ENCODE data around the gene YIF1B.
"Not testable (repeated sequence)": the region's sequence is repeated elsewhere in the genome, so short reads cannot be mapped to it uniquely, and the experiment has no call there.

Gene YIF1B

GRCh38 chr19:38315657-38316476 is at the start of gene YIF1B:
TSS of gene YIF1B (minus strand) at chr19:38315947. CDS start at chr19:38315917, 30 bp downstream.
- DNase-seq = peak; percentile 82

- DNase-seq = not testable (repeated sequence)
These were observed 47.4 kb upstream of the YIF1B start for GRCh38 chr19:38362946-38363688.

DNA sequence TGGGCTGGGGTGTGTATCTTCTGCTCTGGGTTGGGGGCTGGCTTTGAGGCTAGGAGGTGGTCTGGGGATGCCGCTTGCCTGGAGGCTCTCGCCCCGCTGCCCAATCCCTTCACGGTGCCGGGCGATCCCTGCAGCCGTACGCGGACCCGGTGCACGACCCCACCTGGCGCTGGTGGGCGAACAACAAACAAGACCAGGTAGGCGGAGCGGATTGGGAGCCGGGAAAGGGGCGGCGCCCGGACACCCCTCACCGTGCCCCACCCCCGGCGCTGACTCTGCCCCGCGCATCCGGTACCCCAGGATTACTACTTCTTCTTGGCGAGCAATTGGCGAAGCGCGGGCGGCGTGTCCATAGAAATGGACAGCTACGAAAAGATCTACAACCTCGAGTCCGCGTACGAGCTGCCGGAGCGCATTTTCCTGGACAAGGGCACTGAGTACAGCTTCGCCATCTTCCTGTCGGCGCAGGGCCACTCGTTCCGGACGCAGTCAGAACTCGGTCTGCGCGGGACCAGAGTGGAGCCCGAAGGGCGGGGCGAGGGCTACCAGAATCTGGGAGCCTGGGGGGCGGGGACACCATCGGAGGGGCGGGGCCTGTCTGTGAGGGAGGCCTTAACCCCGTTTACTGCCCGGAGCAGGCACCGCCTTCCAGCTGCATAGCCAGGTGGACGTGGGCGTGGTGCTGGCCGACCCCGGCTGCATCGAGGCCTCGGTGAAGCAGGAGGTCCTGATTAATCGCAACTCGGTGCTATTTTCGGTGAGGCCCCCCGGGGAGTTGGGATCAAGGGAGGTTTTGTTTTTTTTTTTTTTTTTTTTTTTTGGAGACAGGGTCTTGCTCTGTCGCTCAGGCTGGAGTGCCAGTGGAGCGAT is 46.6 kb upstream of the YIF1B start:
- DNase-seq = no peak

GRCh38 chr19:38361633-38362075 is 45.9 kb upstream of the YIF1B start:
- no peak for DNase-seq

- DNase-seq = no peak
These were observed 45.3 kb upstream of the YIF1B start for GRCh38 chr19:38360839-38361631.

- no peak for DNase-seq
These were observed 44.6 kb upstream of the YIF1B start for GRCh38 chr19:38360351-38360750.

- DNase-seq = no peak
These were observed 43.7 kb upstream of the YIF1B start for GRCh38 chr19:38359242-38360021.

GRCh38 chr19:38358071-38358470 is 42.3 kb upstream of the YIF1B start:
- no peak for DNase-seq

DNA sequence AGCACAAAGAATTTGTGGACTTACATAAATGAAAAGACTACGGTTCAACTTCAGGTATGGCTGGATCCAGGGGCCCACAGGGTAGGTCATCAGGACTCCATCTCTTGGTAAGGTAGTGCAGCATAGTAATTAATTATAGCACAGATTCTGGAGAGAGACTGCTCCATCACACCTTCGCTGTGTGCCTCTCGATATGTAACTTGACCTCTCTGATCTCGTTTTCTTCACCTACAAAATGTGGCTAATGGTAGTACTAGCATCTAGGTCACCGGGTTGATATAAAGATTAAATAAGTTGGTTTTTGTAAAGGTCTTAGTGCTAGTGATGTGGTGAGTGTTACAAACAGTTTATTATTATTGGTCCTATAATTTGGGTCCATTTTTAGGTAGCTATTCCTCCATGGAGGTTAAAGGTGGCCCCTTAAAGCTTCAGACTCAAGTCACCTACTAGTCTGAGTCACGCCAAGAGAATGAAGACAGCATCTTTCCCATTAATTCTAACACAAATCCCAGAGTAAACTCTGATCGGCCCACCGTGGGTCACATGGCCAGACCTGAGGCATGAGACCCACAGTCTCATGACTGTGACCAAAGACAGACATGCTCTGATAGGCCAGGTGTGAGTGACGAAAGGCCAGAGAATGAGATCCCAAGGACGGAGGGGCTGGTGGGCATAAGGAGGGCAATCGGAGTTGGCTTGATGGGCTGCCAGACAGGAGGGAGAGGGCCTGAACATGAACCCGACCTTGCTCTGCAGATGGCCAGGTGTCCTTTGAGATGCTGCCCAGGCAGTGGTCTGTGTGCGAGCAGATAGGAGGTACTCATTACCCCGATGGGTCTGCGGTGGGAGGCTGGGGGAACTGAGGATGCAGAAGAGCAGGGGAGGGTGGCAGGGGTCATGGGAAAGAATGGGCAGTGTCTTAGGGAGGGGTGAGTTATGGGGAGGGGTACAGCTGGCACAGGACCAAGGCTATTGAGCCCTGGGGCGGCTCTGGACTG is 40.3 kb upstream of the YIF1B start:
- no peak for DNase-seq

DNA sequence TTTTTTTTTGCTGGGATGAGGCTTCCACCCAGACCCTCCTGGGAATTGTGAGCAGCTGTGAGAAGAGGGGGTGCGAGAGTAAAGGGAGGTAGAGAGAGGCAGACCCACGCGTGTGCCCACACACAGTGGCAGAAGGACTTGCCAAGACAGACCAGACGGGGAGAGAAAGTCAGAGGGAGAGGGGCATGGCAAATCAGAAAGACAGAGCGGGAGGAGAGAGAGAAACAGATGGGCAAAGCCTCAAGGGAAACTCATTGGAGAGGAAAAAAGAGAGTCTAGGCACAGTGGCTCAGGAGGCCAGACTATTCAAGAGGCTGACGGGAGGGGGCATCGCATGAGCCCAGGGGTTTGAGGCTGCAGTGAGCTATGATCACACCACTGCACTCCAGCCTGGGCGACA is 36.9 kb upstream of the YIF1B start:
- no peak for DNase-seq

DNA sequence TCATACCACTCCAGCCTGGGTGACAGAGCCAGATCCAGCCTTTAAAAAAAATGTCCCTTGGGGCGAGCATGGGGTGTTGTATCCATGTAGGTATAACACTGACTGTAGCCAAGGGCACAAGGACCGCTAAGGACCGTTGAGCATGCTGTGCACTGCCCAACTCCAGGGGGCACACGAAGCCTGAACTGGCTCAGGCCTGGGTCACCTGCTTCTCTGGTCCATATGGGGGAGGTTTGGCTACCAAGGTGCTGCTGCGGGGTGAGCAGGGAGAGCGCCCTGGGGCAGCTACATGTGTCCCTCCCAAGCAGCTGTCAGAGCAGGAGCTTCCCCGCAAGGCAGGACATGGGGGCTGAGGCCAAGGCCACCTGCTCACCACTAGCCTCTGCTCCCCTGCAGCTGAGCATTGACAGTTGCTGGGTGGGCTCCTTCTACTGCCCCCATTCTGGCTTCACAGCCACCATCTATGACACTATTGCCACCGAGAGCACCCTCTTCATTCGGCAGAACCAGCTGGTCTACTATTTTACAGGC is 36.2 kb upstream of the YIF1B start:
- no peak for DNase-seq

DNA sequence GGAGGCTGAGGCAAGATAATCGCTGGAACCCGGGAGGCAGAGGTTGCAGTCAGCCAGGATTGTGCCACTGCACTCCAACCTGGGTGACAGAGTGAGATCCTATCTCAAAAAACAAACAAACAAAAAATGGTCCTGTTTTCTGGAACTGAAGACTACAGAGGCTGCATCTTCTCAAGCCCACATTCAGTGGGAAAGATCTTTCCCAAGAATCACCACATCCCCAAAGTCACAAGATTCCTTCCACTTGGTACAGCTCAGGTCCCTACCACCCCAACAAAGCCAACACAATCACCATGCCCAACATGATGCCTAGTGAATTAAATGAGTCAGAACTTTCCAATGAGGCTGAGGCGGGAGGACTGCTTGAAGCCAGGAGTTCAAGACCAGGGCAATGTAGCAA is 35.1 kb upstream of the YIF1B start:
- DNase-seq = no peak

GRCh38 chr19:38346837-38347236 is 31.1 kb upstream of the YIF1B start:
- DNase-seq = no peak

- no peak for DNase-seq
These were observed 25.2 kb upstream of the YIF1B start for GRCh38 chr19:38340927-38341326.

DNA sequence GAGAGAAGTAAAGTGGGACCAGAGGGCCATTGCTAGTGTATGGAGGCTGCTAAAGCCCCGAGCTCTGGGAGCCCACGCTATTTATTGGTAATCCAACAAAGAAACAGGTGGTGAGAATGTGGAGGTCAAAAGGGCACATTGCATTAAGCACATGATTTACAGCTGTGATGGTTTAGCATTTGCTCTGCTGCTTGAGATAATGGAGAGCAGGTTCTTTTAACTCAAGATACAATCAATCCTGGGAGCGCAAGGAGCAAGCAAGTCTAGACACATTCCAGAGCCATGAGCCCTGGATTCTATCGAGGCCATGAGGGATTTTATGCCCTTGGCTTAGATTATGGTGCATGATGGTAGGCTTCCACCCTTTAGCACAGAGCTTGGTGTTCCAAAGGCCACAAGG is 23.3 kb upstream of the YIF1B start:
- DNase-seq = not testable (repeated sequence)

DNA sequence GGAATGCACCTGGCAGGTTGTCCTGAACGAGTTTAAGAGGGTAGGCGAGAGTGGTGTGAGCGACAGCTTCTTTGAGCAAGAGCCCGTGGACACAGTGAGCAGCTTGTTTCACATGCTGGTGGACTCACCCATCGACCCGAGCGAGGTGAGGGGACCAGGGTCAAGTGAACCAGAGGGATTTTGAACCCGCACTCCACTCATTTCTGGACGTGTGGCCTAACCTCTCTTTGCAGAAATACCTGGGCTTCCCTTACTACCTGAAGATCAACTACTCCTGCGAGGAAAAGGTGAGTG is 21.6 kb upstream of the YIF1B start:
- no peak for DNase-seq

DNA sequence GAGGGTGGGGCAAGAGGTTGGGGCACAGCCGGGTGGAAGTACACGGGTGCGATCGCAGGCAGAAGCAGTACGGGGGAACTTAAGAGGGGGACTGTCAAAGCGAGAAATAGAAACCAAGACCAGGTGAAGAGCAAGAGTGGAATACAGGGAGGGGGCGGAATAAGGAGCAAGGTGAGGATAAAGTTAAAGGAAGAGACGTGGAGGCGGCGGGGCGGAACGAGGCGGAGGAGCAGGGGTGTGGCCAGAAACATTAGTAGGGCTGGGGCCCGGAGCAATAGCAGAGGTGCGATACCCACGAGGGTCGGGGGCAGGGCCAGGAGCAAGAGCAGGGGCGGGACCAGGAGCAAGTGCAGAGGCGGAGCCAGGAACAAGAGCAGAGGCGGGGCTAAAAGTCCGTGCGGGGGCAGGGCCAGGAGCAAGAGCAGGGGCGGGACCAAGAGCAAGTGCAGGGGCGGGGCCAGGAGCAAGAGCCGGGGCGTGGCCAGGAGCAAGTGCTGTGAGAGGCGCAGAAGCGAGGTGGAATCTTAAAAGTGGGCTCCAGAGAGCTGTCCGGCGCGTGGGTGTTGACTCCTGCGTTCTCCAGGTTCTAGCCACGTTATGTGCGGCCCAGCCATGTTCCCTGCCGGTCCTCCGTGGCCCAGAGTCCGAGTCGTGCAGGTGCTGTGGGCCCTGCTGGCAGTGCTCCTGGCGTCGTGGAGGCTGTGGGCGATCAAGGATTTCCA is 21.1 kb upstream of the YIF1B start:
- DNase-seq = peak; percentile 66

DNA sequence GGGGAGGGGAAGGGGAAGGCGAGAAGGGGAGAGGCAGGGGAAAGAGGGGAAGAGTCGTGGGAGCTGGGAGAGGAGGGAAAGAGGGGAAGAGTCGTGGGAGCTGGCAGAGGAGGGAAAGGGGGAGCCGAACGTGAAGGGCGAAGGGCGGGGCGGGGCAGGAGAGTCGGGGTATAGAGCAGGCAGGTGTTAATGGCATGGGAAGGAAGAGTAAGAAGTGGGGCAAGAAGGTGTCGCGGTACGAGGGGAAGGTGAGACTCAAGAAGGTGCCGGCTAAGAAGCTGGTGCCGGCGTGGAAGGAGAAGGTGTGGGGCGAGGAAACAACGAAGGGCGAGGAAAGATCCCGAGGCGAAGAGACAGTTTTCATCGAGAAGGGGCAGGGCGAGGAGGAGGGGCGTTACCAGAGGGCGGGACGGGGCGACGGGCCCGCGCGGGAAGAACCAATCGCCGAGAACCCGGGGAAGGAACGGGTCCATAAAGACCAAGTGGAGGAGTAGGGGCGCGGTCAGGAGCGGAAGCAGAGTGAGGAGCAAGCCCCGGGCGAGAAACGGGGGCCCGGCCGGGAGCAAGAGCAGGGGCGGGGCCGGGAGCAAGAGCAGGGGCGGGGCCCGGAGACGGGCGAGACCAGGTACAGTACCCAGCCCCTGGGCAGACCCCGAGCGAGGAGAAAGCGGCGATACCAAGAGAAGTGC is 20.3 kb upstream of the YIF1B start:
- peak; percentile 49 for DNase-seq

GRCh38 chr19:38333245-38333644 is 17.5 kb upstream of the YIF1B start:
- no peak for DNase-seq

Data from NCI-H1417 treated with DMSO at 0.1 percent for 48 hours (cell line).